Keratinocyte (primary cell): ENCODE results near the gene TGFBR1. TPM values are rescaled to one million over a fixed set of nuclear protein-coding genes. Genes with fewer than 3 reads are reported as not detected.
A peak's percentile ranks its signal among the peaks of the same experiment; 100 is the strongest.

Experiments
- DNase-seq: peaks from one replicate; pipeline ENCODE4 v3.0.0-alpha.2; 2011; ENCODE audit warnings: low read depth, missing footprints, low spot score
- FAIRE-seq: peaks from 2 replicates; lab custom pipeline; 2011; peaks lifted over from hg19 to GRCh38; lab: Jason Lieb, UNC
- H2AFZ ChIP-seq: 2 replicates; pipeline ENCODE4 v1.6.0; 2012; ENCODE audit warnings: low read length, control low read depth, inconsistent platforms; ENCODE audit not compliant: control insufficient read depth
- H3K27ac ChIP-seq: 2 replicates; pipeline ENCODE4 v1.5.1; 2011; ENCODE audit warnings: low read length; ENCODE audit not compliant: control insufficient read depth, insufficient read depth
- H3K27me3 ChIP-seq: 3 replicates; pipeline ENCODE4 v1.6.0; 2011; ENCODE audit warnings: low read length; ENCODE audit not compliant: control insufficient read depth, insufficient read depth; ENCODE audit errors: extremely low read depth
- H3K36me3 ChIP-seq, 2 experiments: 2 replicates in 1 of 2; 3 replicates in 1 of 2; pipeline ENCODE4 v1.5.1; 2011; ENCODE audit warnings: low read length in 2 of 2, mild to moderate bottlenecking in 1 of 2; ENCODE audit not compliant: control insufficient read depth in 2 of 2, insufficient read depth in 2 of 2; ENCODE audit errors: extremely low read depth in 1 of 2
- H3K4me1 ChIP-seq: 3 replicates; pipeline ENCODE4 v1.5.1; 2011; ENCODE audit warnings: low read length; ENCODE audit not compliant: control insufficient read depth, insufficient read depth; ENCODE audit errors: extremely low read depth
- H3K4me2 ChIP-seq: 3 replicates; pipeline ENCODE4 v1.6.0; 2011; ENCODE audit warnings: low read depth, low read length; ENCODE audit not compliant: control insufficient read depth, insufficient read depth; ENCODE audit errors: extremely low read depth
- H3K4me3 ChIP-seq, 3 experiments: fragments of 200-600 bp in 1 of 3; sonication (generic) in 1 of 3; 2 replicates in 2 of 3; 3 replicates in 1 of 3; pipeline ENCODE4 v1.5.1; 2011 to 2016; ENCODE audit warnings: low read length in 3 of 3, mild to moderate bottlenecking in 3 of 3, control low read depth in 2 of 3, inconsistent platforms in 1 of 3, low read depth in 1 of 3, mixed read lengths in 1 of 3, mixed run types in 1 of 3, moderate library complexity in 1 of 3; ENCODE audit not compliant: control insufficient read depth in 2 of 3, insufficient read depth in 2 of 3; ENCODE audit errors: extremely low read depth in 1 of 3
- H3K79me2 ChIP-seq: 2 replicates; pipeline ENCODE4 v1.6.0; 2012; ENCODE audit warnings: low read length; ENCODE audit not compliant: control insufficient read depth, insufficient read depth
- H3K9ac ChIP-seq: 3 replicates; pipeline ENCODE4 v1.6.0; 2011; ENCODE audit warnings: low read length; ENCODE audit not compliant: control insufficient read depth, insufficient read depth; ENCODE audit errors: extremely low read depth
- H3K9me1 ChIP-seq: 3 replicates; pipeline ENCODE4 v1.6.0; 2011; ENCODE audit warnings: low read length; ENCODE audit not compliant: control insufficient read depth, insufficient read depth; ENCODE audit errors: extremely low read depth
- H3K9me3 ChIP-seq: 2 replicates; pipeline ENCODE4 v1.5.1; 2012; ENCODE audit warnings: low read depth, low read length; ENCODE audit not compliant: control insufficient read depth
- H4K20me1 ChIP-seq: 3 replicates; pipeline ENCODE4 v1.6.0; 2011; ENCODE audit warnings: low read length; ENCODE audit not compliant: control insufficient read depth, insufficient read depth; ENCODE audit errors: extremely low read depth
- CTCF ChIP-seq, 3 experiments: IDR thresholded peaks in 1 of 3; conservative IDR thresholded peaks in 1 of 3; optimal IDR thresholded peaks in 1 of 3; 2 replicates in 2 of 3; 3 replicates in 1 of 3; pipeline versions ENCODE3 to v1.5.1; 2011; ENCODE audit warnings: low read length in 3 of 3, mild to moderate bottlenecking in 3 of 3, moderate library complexity in 2 of 3, control low read depth in 1 of 3, inconsistent platforms in 1 of 3; ENCODE audit not compliant: insufficient read depth in 2 of 3; ENCODE audit errors: extremely low read depth in 1 of 3
- EZH2 ChIP-seq: IDR thresholded peaks from one replicate; pipeline ENCODE4 v1.6.1; 2012; ENCODE audit warnings: inconsistent platforms, mild to moderate bottlenecking, low read length, moderate library complexity
- dilution Hi-C: fragments of 300-500 bp; cut with MboI; formaldehyde crosslinking; loops from one replicate; pipeline ENCODE4 v1.7.0; 2020; ENCODE audit warnings: low sequenced_read_pairs; ENCODE audit not compliant: extremely low pct_ligation_motif_present
- polyA plus RNA-seq, 5 experiments: library from polyadenylated mRNA; depleted of rRNA in 3 of 5; stranded (reverse) in 3 of 5; stranded (forward) in 1 of 5; unstranded in 1 of 5; fragments of >200 nt; gene quantifications; 1 replicate in 1 of 5; 2 replicates in 3 of 5; 3 replicates in 1 of 5; pipeline versions ENCODE4 v1.2.1 to v1.2.3, GENCODE V29; 2011 to 2012; ENCODE audit warnings: missing spikeins in 2 of 5, low read depth in 1 of 5, low replicate concordance in 1 of 5

The TGFBR1 gene
- polyA plus RNA-seq, 1 donor (not counting 4 experiments of a cell fraction or from before 2014, with no cell fraction given), result 55.0 TPM

- H3K79me2 ChIP-seq, result peaks cover 36% of the 10 kb centered on the region
- H4K20me1 ChIP-seq, result no peaks in the 10 kb centered on the region
- DNase-seq (peak; percentile 85), FAIRE-seq (peak; percentile 96)
- peak overlapping the region; percentile 77 for H3K4me2 ChIP-seq
- H3K27me3 ChIP-seq, result no peaks in the 10 kb centered on the region
- dilution Hi-C loops, result loop anchor here (10.0 kb wide), 1 partner anchor 123 kb away; no protein-coding TSS in a partner anchor
- H3K9me3 ChIP-seq, result no peaks in the 10 kb centered on the region
- H3K36me3 ChIP-seq, result peaks cover 1 to 6% of the 10 kb centered on the region in 2 experiments
- H3K9ac ChIP-seq, result peak overlapping the region; percentile 60
- peaks cover 55% of the 10 kb centered on the region for H3K4me1 ChIP-seq
- H3K4me3 ChIP-seq, result peak overlapping the region in 1 of 3 experiments; percentile 3
- H3K27ac ChIP-seq, result peak overlapping the region; percentile 88
- TF ChIP-seq EZH2 (no peak), CTCF (optimal IDR thresholded peaks at IDR 0.05 in 1 of 3, IDR thresholded peaks at IDR 0.05 in 1 of 3, conservative IDR thresholded peaks at IDR 0.05 in 1 of 3; ENCODE audit: extremely low read depth in 1 of 3, insufficient read depth in 2 of 3, low read length in 3 of 3) (no peak)
- no peaks in the 10 kb centered on the region for H3K9me1 ChIP-seq
- H2AFZ ChIP-seq, result no peak overlapping the region
These were observed 22.6 kb downstream of the TGFBR1 start for GRCh38 chr9:99127356-99128132.

- peaks cover 1 to 10% of the 10 kb centered on the region in 2 experiments for H3K36me3 ChIP-seq
- dilution Hi-C loops, result loop anchor here (10.0 kb wide), 1 partner anchor 123 kb away; no protein-coding TSS in a partner anchor
- no peak overlapping the region for H2AFZ ChIP-seq
- H3K27me3 ChIP-seq, result no peaks in the 10 kb centered on the region
- peaks cover 55% of the 10 kb centered on the region for H3K4me1 ChIP-seq
- DNase-seq, result no peak
- no peaks in the 10 kb centered on the region for H3K9me3 ChIP-seq
- peak; percentile 36 for FAIRE-seq
- no peaks in the 10 kb centered on the region for H3K9me1 ChIP-seq
- peak overlapping the region; percentile 26 for H3K9ac ChIP-seq
- no peaks in the 10 kb centered on the region for H4K20me1 ChIP-seq
- H3K4me3 ChIP-seq, result peak overlapping the region in 1 of 3 experiments; percentile 3
- H3K79me2 ChIP-seq, result peaks cover 32% of the 10 kb centered on the region
- peak overlapping the region; percentile 77 for H3K4me2 ChIP-seq
- H3K27ac ChIP-seq, result peak overlapping the region; percentile 88
- TF ChIP-seq CTCF (optimal IDR thresholded peaks at IDR 0.05 in 1 of 3, IDR thresholded peaks at IDR 0.05 in 1 of 3, conservative IDR thresholded peaks at IDR 0.05 in 1 of 3; ENCODE audit: extremely low read depth in 1 of 3, insufficient read depth in 2 of 3, low read length in 3 of 3), result no peak
These were observed 23.2 kb downstream of the TGFBR1 start for GRCh38 chr9:99128133-99128406.
